Muscle of back (tissue), 11 donors: ENCODE data around the gene CDC23. TPM values are rescaled to one million over a fixed set of nuclear protein-coding genes. Genes with fewer than 3 reads are reported as not detected.
"Not testable (repeated sequence)": the region's sequence is repeated elsewhere in the genome, so short reads cannot be mapped to it uniquely, and the experiment has no call there.

ENCODE experiments used
- DNase-seq, 3 donors: peaks; one replicate each; pipeline versions ENCODE4 v3.0.0 to v3.0.0-alpha.2; 2013
- polyA plus RNA-seq, 10 donors: library from polyadenylated mRNA; unstranded; fragments of 120-200 nt; gene quantifications; one replicate each; pipeline ENCODE4 v1.2.1, GENCODE V29; 2013; ENCODE audit not compliant: insufficient read length in 10 of 10

Gene CDC23
- polyA plus RNA-seq, 10 donors = 28.0 to 42.3 (median 36.8) TPM

- DNase-seq = no peak
Observed at GRCh38 chr5:138224712-138225111, 11.6 kb upstream of the CDC23 start.

- DNase-seq = no peak
Observed at GRCh38 chr5:138223532-138223931, 10.4 kb upstream of the CDC23 start.

GRCh38 chr5:138216799-138217198 lies 3.7 kb upstream of the CDC23 start:
- no peak for DNase-seq

GRCh38 chr5:138212828-138213160 lies 329 bp downstream of the CDC23 start:
- no peak for DNase-seq

- DNase-seq = no peak
Observed at GRCh38 chr5:138210985-138211384, 2.1 kb downstream of the CDC23 start.

- DNase-seq = not testable (repeated sequence)
Observed at GRCh38 chr5:138193859-138194258, 19.3 kb downstream of the CDC23 start.

GRCh38 chr5:138192826-138193225 lies 20.3 kb downstream of the CDC23 start:
- DNase-seq = no peak

- DNase-seq = no peak
Observed at GRCh38 chr5:138188626-138189025, 24.5 kb downstream of the CDC23 start.

- DNase-seq = no peak
Observed at GRCh38 chr5:138186002-138186447, 27.1 kb downstream of the CDC23 start.

- no peak for DNase-seq
Observed at GRCh38 chr5:138182808-138183207, 30.3 kb downstream of the CDC23 start.

- no peak for DNase-seq
Observed at GRCh38 chr5:138180841-138181240, 32.3 kb downstream of the CDC23 start.

GRCh38 chr5:138180183-138180782 lies 32.8 kb downstream of the CDC23 start:
- peak; percentile 21 to 52 (median 37) for DNase-seq

GRCh38 chr5:138179277-138179857 lies 33.8 kb downstream of the CDC23 start:
- DNase-seq = peak in 1 of 3 donors; percentile 20

GRCh38 chr5:138178516-138179276 lies 34.4 kb downstream of the CDC23 start, which contains the start of the genes BRD8 and KIF20A:
Gene BRD8 (minus strand): TSS chr5:138178630. CDS start chr5:138178614, 16 bp downstream.
Gene KIF20A (plus strand): TSS chr5:138179112. CDS start chr5:138179681, 569 bp downstream.
- DNase-seq = peak; percentile 96 to 99 (median 97)

- DNase-seq = peak; percentile 21 to 70 (median 29)
Observed at GRCh38 chr5:138177941-138178515, 35.1 kb downstream of the CDC23 start.

- no peak for DNase-seq
Observed at GRCh38 chr5:138170299-138170698, 42.8 kb downstream of the CDC23 start.

GRCh38 chr5:138169124-138169523 lies 44.0 kb downstream of the CDC23 start:
- no peak for DNase-seq

- DNase-seq = no peak
Observed at GRCh38 chr5:138163721-138164120, 49.4 kb downstream of the CDC23 start.

GRCh38 chr5:138160706-138161105 lies 52.4 kb downstream of the CDC23 start:
- no peak for DNase-seq

GRCh38 chr5:138159666-138160065 lies 53.5 kb downstream of the CDC23 start:
- no peak for DNase-seq

GRCh38 chr5:138157626-138158025 lies 55.5 kb downstream of the CDC23 start:
- DNase-seq = no peak

GRCh38 chr5:138155977-138156376 lies 57.1 kb downstream of the CDC23 start:
- DNase-seq = not testable (repeated sequence)

- no peak for DNase-seq
Observed at GRCh38 chr5:138149530-138149929, 63.6 kb downstream of the CDC23 start.
